Chondrocyte (in vitro differentiated cells): ENCODE measurements around the gene AAGAB. TPM values are rescaled to one million over a fixed set of nuclear protein-coding genes. Genes with fewer than 3 reads are reported as not detected.

Source experiments
- DNase-seq: peaks from one replicate; pipeline ENCODE4 v3.0.0; 2021; ENCODE audit warnings: mixed read lengths, low spot score
- H3K27ac Mint-ChIP-seq: one replicate; pipeline ENCODE4 v1.8.0; 2021; ENCODE audit warnings: mild to moderate bottlenecking, moderate library complexity, mixed read lengths; ENCODE audit not compliant: unreplicated experiment
- H3K27me3 Mint-ChIP-seq: 2 replicates; pipeline ENCODE4 v1.8.0; 2021; ENCODE audit warnings: low read depth, mixed read lengths
- H3K36me3 Mint-ChIP-seq: 2 replicates; pipeline ENCODE4 v1.8.0; 2021; ENCODE audit warnings: low read depth, mixed read lengths
- H3K4me1 Mint-ChIP-seq: 2 replicates; pipeline ENCODE4 v1.8.0; 2021; ENCODE audit warnings: low read depth, mild to moderate bottlenecking, mixed read lengths
- H3K4me3 Mint-ChIP-seq: one replicate; pipeline ENCODE4 v1.8.0; 2021; ENCODE audit warnings: mild to moderate bottlenecking, moderate library complexity, mixed read lengths; ENCODE audit not compliant: unreplicated experiment
- H3K9me3 Mint-ChIP-seq: 2 replicates; pipeline ENCODE4 v1.8.0; 2021; ENCODE audit warnings: low read depth, mixed read lengths
- total RNA-seq: library from RNA; stranded (reverse); gene quantifications from 3 replicates; pipeline ENCODE4 v1.2.1, GENCODE V29; 2021
- TF ChIP-seq, protein P1 (sequence below): fragments of 200-600 bp; sonication (generic); IDR thresholded peaks from 2 replicates; pipeline ENCODE4 v1.5.0; 2021; ENCODE audit warnings: antibody characterized with exemption, mild to moderate bottlenecking, moderate library complexity

Gene AAGAB
- total RNA-seq, 1 donor from 2014 or later = 32.0 TPM

GRCh38 chr15:67183443-67184169, 70.9 kb downstream of the AAGAB start:
- TF ChIP-seq, protein P1, sequence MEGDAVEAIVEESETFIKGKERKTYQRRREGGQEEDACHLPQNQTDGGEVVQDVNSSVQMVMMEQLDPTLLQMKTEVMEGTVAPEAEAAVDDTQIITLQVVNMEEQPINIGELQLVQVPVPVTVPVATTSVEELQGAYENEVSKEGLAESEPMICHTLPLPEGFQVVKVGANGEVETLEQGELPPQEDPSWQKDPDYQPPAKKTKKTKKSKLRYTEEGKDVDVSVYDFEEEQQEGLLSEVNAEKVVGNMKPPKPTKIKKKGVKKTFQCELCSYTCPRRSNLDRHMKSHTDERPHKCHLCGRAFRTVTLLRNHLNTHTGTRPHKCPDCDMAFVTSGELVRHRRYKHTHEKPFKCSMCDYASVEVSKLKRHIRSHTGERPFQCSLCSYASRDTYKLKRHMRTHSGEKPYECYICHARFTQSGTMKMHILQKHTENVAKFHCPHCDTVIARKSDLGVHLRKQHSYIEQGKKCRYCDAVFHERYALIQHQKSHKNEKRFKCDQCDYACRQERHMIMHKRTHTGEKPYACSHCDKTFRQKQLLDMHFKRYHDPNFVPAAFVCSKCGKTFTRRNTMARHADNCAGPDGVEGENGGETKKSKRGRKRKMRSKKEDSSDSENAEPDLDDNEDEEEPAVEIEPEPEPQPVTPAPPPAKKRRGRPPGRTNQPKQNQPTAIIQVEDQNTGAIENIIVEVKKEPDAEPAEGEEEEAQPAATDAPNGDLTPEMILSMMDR = no peak
- H3K36me3 Mint-ChIP-seq = peaks cover 32% of the 10 kb centered on the region
- peaks cover 16% of the 10 kb centered on the region for H3K4me1 Mint-ChIP-seq
- no peaks in the 10 kb centered on the region for H3K9me3 Mint-ChIP-seq
- H3K27me3 Mint-ChIP-seq = no peaks in the 10 kb centered on the region
- DNase-seq = no peak
- no peak overlapping the region for H3K27ac Mint-ChIP-seq
- no peak overlapping the region for H3K4me3 Mint-ChIP-seq

GRCh38 chr15:67181221-67181639, 73.2 kb downstream of the AAGAB start:
- Mint-ChIP-seq H3K4me1 (peaks cover 29% of the 10 kb centered on the region), H3K9me3 (no peaks in the 10 kb centered on the region), H3K4me3 (no peak overlapping the region), H3K36me3 (peaks cover 20% of the 10 kb centered on the region), H3K27me3 (no peaks in the 10 kb centered on the region), H3K27ac (no peak overlapping the region)
- TF ChIP-seq, protein P1 = peak; percentile 25
- DNase-seq = no peak

DNA sequence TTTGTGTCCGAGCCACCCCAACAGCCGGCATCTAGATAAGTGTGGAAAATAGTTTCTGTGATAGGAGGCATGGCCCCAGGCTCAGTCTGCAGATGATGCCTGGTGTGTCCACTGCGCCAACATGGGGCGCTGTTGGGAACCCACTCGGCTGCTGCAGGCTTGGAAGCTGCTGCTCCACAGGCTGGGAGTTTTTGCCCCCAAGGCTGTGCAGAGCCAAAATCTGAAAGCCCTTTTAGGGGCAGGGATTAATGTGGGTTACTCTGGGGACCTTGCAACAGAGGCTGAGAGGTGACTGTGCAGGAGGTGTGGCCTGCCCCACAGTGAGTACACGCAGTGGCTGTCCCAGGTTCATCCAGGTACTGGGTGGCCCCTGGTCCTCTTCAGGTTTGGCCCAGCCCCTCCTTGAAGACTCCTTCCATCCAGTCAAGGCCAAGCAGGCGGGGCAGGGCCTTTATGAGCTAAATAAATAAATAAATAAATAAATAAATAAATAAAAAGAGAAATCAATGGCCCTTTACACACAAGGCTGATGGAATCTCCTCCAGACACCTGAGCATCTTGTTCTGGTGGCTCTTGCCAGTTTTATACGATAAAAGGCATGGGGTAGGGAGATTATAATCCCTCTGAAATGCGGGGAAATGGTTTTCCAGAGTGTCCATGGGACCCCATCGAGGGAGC, 73.8 kb downstream of the AAGAB start:
- Mint-ChIP-seq H3K4me3 (no peak overlapping the region), H3K27me3 (no peaks in the 10 kb centered on the region), H3K27ac (no peak overlapping the region), H3K36me3 (peaks cover 15% of the 10 kb centered on the region), H3K4me1 (peaks cover 31% of the 10 kb centered on the region), H3K9me3 (no peaks in the 10 kb centered on the region)
- TF ChIP-seq, protein P1 = peak; percentile 19
- no peak for DNase-seq

GRCh38 chr15:67180035-67180434, 74.4 kb downstream of the AAGAB start:
- no peak overlapping the region for H3K4me3 Mint-ChIP-seq
- peaks cover 12% of the 10 kb centered on the region for H3K36me3 Mint-ChIP-seq
- no peak for DNase-seq
- H3K27ac Mint-ChIP-seq = no peak overlapping the region
- TF ChIP-seq, protein P1 = no peak
- no peaks in the 10 kb centered on the region for H3K27me3 Mint-ChIP-seq
- H3K4me1 Mint-ChIP-seq = peaks cover 37% of the 10 kb centered on the region
- H3K9me3 Mint-ChIP-seq = no peaks in the 10 kb centered on the region

DNA sequence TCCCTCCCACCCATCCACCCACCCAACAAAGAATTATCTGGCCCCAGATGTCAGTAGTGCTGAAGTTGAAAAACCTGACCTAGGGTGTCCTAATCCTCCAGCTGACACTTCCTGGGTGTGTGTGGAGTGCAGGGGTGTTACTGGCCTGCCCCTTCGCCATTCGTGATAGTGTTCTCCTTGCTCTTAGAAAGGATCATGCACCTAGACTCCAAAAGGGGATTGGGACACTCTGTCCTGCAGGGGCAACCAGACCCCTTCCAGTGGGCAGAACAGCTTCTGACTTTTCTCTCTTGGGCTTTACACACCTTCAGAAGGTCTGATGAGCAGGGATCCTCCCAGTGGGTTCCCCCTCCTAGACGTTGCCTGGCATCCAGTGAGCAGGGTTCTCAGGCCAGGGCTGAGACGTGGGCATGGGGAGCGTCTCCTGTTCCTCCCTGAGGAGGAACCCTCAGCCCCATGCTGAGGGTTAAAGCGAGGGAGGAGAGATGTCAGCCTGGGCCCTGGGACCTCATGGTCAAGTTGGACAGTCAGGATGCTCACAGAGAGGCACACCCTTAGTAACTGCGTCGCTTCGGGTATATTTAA, 75.0 kb downstream of the AAGAB start:
- H3K4me1 Mint-ChIP-seq = peaks cover 40% of the 10 kb centered on the region
- DNase-seq = no peak
- no peaks in the 10 kb centered on the region for H3K9me3 Mint-ChIP-seq
- H3K36me3 Mint-ChIP-seq = peaks cover 11% of the 10 kb centered on the region
- H3K27ac Mint-ChIP-seq = no peak overlapping the region
- no peaks in the 10 kb centered on the region for H3K27me3 Mint-ChIP-seq
- TF ChIP-seq, protein P1 = no peak
- H3K4me3 Mint-ChIP-seq = no peak overlapping the region
